Stimulated activated CD8-positive, alpha-beta memory T cell treated with anti-CD3 and anti-CD28 coated beads, Interleukin-4, amount 100 ng/mL, for 4 hours (primary cell): ENCODE data around the gene SIT1.

ENCODE experiments used
- DNase-seq, 2 donors: peaks; one replicate each; pipeline ENCODE4 v3.0.0-alpha.2; 2020; ENCODE audit warnings: low read depth in 2 of 2, low spot score in 1 of 2

SIT1 gene

GRCh38 chr9:35682520-35683315, 32.0 kb upstream of the SIT1 start:
- no peak for DNase-seq

- no peak for DNase-seq
Observed at GRCh38 chr9:35682051-35682450, 31.3 kb upstream of the SIT1 start.

- no peak for DNase-seq
Observed at GRCh38 chr9:35681341-35682002, 30.7 kb upstream of the SIT1 start.

GRCh38 chr9:35680331-35681105, 29.8 kb upstream of the SIT1 start:
- no peak for DNase-seq

GRCh38 chr9:35679766-35680330, 29.1 kb upstream of the SIT1 start:
- no peak for DNase-seq

GRCh38 chr9:35679091-35679490, 28.4 kb upstream of the SIT1 start:
- no peak for DNase-seq

- DNase-seq = no peak
Observed at GRCh38 chr9:35675732-35676392, 25.1 kb upstream of the SIT1 start.

- no peak for DNase-seq
Observed at GRCh38 chr9:35675204-35675603, 24.5 kb upstream of the SIT1 start.

- DNase-seq = no peak
Observed at GRCh38 chr9:35674025-35674361, 23.3 kb upstream of the SIT1 start.

GRCh38 chr9:35673132-35674024, 22.6 kb upstream of the SIT1 start, which contains the start of gene CA9:
Gene CA9, plus strand, starts transcription at chr9:35673928. Its CDS starts 32 bp downstream, at chr9:35673960.
- no peak for DNase-seq

- no peak for DNase-seq
Observed at GRCh38 chr9:35669331-35670145, 18.8 kb upstream of the SIT1 start.

GRCh38 chr9:35667939-35668338, 17.2 kb upstream of the SIT1 start:
- DNase-seq = no peak

- DNase-seq = no peak
Observed at GRCh38 chr9:35666549-35666948, 15.8 kb upstream of the SIT1 start.

- no peak for DNase-seq
Observed at GRCh38 chr9:35666045-35666444, 15.3 kb upstream of the SIT1 start.

GRCh38 chr9:35665471-35665818, 14.7 kb upstream of the SIT1 start:
- DNase-seq = no peak

- DNase-seq = peak in 1 of 2 donors; percentile 31
Observed at GRCh38 chr9:35664531-35665470, 14.1 kb upstream of the SIT1 start, which contains the start of gene ARHGEF39. Gene ARHGEF39, minus strand, starts transcription at chr9:35665195. Its CDS starts 26 bp downstream, at chr9:35665169.

- no peak for DNase-seq
Observed at GRCh38 chr9:35662437-35662836, 11.7 kb upstream of the SIT1 start.

GRCh38 chr9:35661756-35662350, 11.1 kb upstream of the SIT1 start:
- DNase-seq = no peak
